GM21447 (cell line): Measurements from ENCODE around the gene ATP9B.
"Not testable (repeated sequence)": the region's sequence is repeated elsewhere in the genome, so short reads cannot be mapped to it uniquely, and the experiment has no call there.

Source experiments
- ATAC-seq: cut with Tn5 transposase; IDR thresholded peaks from one replicate; pipeline ENCODE4 v1.9.1; 2021; ENCODE audit not compliant: unreplicated experiment

The ATP9B gene

DNA sequence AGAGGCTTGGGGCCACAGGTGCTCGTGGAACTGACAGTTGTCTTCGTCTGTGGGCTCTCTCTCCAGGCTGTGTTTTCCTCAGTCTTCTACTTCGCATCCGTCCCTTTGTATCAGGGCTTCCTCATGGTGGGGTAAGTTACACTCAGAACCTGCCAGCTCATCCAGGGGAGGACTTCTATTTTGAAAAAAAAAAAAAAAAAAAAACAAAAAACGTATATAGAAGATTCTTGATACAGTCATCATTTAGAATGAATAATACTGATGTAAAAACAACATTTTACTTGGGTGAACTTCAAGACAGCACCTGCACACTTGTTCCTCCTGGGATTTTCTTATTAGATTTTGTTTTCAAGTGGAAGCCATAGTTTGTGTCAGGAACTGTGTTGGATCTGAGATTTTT is 278.9 kb downstream of the ATP9B start:
- no peak for ATAC-seq

DNA sequence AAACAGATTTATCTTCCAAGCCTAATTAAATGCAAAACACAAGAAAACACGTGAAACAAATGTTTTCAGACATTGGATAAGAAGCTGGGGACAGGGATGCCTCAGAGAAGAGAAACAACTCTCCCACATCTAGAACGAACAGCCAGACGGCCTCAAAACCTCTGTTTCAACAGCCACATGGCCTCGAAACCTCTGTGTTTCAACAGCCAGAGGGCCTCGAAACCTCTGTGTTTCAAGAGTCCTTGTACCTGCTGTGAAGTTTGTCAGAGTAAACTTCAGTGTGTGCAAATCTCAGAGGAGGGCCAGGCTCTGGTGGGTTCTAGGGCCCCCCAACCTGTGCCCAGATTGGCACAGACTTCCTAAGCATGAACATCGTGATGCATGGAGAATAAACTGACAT is 283.2 kb downstream of the ATP9B start:
- no peak for ATAC-seq

DNA sequence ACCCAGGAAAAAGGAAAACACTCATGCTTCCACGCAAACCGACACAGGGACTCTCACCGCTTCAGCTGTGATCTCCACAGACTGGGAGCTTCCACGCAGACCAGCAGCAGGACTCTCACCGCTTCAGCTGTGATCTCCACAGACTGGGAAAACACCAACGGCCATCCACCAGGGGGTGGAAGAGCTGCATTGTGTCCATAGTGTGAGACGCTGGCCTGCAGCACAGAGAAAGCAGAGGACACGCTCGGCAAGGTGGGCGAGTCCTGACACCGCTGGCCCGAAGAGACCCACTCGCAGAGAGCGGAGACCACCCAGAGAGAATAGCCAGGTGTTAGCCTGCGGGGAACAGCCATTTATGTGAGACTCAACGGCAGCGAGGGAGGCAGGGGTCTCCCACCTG is 284.1 kb downstream of the ATP9B start:
- no peak for ATAC-seq

DNA sequence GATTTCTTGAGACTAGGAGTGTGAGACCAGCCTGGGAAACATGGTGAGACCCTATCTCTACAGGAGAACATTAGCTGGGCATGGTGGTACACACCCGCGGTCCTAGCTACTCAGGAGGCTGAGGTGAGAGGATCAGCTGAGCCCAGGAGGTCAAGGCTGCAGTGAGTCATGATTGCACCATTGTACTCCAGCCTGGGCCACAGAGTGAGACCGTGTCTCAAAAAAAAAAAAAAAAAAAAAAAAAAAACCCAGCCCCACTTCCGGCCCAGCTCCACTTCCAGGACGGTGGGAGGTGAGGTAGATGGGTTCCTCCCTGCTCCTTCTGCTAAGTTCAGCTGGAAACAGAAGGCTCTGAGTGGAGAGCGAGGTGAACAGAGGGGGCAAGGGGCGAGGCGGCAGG is 285.2 kb downstream of the ATP9B start:
- no peak for ATAC-seq

DNA sequence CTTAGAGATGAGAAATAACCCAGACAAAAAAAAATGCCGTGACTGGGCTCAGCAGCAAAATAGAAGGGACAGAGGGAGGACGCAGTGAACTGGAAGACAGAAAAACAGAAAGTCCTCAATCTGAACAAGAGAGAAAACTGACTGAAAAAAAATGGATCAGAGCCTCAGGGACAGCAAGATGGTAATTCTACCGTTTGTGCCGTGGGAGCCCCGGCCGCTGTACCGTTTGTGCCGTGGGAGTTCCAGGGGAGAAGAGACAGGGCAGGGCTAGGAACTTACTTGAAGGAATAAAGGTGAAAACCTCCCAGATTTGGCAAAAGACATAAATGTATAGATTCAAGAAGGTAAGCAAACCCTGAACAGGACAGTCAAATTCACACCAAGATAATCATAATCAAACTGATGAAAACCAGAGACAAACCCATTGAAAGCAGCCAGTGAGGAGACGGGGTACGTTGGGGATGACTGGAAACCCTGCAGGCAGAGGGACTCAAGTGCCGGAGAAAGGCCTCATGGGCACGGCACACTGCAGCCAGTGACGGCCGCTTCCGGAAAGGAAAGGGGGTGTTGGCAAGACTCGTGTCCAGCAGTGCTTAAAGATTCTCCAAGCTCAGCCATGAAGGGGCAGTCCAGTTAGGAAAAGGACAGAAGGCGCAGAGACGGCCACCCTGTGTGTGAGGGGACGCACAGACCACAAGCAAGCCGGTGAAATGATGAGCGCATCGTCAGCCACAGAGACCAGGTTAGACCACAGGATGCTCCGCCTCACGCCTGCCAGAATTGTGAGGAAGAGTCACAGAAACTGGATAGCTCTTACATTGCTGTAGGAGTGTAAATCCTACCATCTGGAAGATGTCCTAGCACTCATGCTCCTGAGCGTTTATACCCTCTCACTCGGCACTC is 286.5 kb downstream of the ATP9B start:
- ATAC-seq = peak; percentile 40

DNA sequence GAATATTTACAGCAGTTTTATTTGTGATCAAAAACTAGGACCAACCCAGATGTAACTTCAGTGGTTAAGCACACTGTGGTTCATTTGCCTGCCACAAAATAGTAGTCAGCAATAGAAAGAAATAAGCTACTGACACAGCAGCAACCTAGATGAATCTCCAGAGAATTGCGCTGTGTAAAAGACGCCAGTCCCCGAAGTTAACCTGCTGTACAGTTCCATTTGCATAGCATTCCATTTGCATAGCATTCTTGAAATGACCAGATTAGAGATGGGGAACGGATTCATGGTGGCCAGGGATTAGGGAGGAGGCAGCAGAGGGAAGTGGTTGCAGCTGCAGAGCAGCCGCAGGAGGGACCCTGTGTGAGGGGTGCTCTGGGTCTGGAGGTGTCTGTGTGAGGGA is 287.2 kb downstream of the ATP9B start:
- ATAC-seq = peak; percentile 93

DNA sequence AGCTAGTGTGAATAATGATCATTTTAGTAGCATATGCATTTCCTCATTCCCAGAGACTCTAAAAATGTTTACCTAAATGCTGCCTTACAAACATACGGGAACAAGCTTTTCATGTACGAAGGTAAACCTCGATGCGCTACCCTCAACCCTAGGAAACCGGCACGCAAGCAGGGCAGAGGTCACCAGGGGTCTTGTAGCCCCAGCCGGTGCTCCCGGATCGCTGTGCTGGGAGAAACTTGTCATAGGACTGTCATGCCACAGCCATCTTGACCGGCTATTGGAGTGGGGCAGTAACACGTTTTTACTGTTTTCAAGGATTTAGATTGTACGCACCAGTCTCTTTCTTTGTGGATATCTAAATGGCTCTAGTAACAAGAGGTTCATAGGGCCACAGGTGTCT is 291.7 kb downstream of the ATP9B start:
- ATAC-seq = no peak

DNA sequence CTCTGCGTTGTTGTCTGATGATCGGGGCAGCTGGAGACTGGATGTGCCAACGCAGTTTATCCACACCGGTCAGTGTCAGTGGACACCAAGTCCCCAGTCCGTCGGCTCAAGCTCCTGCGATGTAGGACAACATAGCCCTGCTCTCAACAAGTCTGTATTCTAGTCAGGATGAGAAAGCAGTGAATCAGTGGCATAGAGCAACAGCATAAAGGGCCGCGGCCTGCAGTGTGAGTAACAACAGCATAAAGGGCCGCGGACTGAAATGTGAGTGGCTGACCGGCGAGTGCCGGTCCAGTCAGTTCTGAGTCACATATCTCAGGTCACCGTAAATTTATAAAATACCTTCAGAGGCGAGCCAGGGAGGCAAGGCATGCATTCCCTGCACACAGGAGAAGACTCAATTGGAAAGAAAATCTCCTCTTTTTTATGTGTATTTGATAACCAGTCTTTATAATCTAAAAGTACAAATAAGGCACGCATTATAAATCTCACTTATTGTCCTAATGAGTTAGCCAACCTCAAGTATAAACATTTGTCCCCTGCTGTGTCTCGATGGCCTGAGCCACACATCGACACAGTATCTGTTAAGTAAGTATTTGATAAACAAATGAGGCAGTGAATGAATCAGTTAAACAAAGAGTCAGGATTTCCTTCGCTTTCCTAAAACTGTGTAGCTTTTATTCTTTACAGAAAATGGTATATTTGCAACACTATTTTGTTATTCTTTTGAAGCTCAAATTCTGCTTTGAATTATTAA is 292.8 kb downstream of the ATP9B start:
- ATAC-seq = no peak

DNA sequence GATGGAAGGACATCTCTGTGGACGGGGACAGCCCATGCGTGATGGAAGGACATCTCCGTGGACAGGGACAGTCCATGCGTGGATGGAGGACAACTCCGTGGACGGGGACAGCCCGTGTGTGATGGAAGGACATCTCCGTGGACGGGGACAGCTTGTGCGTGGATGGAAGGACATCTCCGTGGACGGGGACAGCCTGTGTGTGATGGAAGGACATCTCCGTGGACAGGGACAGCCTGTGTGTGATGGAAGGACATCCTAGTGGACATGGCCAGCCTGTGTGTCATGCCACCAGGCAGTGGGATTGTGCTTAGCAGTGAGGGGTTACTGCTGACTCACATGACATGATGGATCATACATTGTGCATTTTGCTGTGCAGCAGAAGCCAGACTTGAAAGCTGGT is 296.5 kb downstream of the ATP9B start:
- ATAC-seq = no peak

DNA sequence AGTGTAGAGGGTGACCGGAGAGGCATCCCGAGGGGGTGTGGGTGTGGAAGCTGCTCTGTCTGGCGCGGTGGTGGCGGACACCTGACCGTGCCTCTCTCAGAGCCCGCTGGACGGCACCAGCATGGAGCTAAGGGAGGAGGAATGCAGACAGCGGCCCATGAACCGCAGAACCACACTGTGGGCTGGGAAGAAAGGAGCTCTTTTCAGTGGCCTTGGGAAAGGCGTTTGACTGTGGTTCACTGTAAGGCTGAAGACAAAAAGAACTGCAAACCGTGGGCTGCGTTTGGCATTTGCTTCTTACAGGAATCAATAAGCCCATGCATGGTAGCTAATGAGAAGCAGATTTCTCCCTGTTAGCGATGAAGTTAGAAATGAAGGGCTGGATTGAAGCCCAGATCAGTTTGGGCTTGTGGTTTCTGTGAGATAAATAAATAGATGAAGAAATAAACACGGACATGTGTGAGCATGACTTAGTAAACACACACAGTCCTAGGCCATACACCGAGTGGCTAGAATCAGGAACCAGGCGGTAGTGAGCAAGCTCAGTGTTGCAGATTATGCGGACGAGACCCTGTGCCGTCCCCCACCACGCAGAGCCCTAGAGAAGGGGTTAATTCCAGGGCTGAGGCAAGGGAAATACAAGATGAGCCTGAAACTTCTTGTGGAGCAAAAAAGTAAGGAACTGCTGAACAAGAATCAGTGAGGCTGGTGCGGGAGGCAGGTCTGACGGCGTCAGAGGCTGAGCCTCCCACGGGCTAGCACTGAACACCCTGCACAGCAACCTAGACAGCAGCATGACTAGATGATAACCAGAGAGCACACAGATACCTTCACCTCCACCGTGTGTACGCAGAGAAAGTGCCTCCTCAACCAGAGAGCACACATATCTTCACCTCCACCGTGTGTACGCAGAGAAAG is 297.2 kb downstream of the ATP9B start:
- no peak for ATAC-seq

DNA sequence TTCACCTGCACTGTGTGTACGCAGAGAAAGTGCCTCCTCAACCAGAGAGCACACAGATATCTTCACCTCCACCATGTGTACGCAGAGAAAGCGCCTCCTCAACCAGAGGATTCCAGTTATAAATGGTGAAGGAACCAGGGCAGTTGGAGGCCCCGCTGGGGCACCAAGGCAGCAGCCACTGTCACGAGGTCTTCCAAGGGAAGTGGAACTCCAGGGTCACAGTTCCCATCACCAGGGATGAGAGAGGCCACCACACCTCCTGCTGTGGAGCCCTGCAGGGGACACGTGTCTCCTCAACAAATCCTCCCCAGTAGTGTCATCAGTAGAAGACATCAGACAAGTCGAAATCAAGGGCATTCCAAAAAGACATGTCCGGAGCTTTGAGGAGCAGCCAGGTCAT is 298.3 kb downstream of the ATP9B start:
- no peak for ATAC-seq

DNA sequence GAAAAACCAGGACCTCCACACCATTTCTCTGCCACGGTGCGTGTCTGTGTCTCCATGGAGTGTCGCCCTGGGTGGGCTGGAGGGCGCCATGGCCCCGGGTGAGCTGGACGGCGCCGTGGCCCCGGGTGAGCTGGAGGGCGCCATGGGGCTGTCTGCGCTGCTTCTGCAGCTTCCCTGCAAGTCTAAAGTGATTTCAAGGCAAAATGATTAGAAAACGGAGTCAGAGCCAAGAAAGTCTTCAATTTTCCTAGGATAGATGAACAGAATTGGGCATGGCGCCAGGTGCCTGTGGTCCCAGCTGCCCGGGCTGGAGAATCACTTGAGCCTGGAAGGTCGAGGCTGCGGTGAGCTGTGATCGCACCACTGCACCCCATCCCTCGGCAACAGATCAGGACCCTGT is 298.8 kb downstream of the ATP9B start:
- no peak for ATAC-seq

DNA sequence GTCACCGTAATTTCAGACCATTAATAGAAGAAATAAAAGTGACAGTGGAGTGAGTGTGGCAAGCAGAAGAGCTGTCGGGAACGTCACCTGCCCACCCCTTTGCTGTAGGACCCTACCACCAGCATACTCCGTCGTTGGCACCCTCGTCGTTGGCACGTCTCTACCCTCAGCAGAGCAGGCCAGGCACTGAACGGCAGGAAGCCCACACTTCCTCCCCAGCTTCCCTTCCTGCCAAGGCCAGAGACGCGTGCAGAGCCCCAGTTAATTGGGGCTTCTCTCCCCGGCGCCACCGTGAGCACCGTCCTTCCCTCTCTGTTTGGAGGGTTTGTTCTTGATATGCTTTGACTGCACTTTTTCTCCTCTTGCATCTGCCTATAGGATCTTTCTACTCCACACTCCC is 299.5 kb downstream of the ATP9B start:
- ATAC-seq = no peak

DNA sequence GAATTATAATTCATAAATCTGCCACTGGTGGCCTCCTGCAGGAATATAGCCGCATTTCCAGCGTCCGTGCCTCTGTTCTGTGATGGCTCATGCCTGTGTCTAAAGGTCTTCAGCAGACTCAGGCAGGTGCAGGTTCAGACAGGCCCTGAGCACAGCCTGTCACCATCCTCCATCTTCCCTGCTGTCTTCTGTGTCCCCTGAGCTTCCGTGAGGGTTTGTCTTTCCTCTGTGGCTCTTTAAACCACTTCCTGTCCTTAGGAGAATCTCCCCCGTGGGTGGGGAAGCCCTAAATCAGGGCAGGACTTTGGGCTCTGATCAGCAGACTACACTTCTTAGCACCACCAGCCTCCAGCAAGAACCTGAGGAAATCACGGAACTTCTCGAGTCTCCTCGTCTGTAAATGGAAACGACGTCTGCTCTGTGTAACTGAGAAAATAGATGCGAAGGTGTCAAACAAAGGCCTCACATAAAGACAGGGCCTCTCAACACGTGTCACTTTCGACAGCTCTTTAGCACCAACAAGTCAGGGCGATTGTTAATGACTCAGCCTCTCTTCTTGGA is 302.4 kb downstream of the ATP9B start:
- no peak for ATAC-seq

DNA sequence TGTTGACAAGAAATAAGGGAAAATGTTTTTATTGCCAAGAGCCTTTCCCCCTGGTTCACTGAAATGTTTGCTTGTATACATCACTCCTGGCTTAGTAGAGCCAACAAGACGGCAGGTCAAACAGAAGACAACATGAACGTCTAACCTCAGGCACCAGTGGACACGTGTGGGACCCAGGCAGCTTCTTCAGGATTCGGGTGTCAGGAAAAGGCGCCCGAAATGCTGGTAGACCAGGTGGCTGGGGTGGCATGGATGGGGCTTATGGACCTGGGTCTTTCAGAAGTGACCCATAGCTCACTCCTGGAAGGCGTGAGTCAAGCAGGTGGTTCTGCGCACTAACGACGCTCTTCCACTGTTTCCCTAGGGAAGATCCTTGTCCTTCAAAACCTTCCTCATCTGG is 303.3 kb downstream of the ATP9B start:
- no peak for ATAC-seq

DNA sequence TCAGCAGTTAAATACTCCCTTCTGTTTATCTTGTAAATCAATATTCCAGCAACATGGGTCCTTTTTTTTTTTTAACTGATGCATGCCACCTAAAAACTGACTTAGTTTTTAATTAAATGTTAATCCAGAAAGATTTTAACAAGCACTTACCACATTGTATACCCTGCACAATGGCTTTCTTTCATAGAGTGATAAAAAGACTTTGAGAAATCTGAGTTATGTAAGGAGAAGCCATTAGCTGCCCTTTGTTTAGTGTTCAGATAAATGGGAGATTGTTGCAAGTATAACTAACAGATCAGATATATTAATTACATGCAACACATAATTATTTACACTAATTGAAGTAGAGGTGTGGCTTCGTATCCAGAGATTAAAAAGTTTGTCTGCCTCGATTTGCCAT is 303.8 kb downstream of the ATP9B start:
- no peak for ATAC-seq

DNA sequence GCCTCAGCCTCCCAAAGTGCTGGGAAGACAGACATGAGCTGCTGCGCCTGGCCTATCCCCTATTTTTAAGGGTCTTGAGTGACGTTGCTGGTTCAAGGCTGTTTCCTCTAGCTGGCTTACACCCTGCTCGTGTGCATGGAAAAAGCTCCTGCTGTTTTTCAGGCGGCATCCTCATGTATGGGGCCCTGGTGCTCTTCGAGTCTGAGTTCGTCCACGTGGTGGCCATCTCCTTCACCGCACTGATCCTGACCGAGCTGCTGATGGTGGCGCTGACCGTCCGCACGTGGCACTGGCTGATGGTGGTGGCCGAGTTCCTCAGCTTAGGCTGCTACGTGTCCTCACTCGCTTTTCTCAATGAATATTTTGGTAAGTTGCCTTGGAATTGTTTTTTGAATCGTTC is 304.5 kb downstream of the ATP9B start:
- ATAC-seq = no peak

DNA sequence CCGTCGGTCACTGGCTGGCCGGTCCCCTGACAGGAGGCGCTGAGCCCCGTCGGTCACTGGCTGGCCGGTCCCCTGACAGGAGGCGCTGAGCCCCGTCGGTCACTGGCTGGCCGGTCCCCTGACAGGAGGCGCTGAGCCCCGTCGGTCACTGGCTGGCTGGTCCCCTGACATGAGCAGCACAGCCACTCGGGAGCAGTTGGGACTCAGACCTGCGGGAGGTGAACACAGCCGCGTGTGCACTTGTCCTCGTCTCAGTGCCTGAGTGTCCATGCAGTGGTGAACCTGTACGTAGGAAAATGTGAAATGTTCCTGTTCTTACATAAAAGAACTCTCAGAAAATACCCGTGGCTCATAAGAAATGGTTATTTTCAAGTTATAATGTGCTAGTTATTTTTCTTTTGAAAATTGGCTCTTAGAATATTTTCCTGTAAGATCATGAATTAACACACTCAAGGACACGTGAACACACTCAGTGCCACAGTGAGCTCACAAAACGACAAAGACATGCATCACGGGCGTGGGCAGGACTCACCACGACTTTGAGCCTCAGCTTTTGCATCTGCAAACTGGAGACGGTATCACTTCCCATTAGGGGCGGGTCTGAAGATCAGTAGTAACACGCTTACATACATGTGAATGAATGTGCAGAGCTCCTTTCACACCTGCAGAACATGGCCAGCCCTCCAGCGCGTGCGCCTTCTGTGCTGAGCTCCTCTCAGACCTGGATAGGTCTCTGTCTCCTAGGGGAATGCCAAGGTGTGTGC is 305.4 kb downstream of the ATP9B start:
- ATAC-seq = peak; percentile 76

DNA sequence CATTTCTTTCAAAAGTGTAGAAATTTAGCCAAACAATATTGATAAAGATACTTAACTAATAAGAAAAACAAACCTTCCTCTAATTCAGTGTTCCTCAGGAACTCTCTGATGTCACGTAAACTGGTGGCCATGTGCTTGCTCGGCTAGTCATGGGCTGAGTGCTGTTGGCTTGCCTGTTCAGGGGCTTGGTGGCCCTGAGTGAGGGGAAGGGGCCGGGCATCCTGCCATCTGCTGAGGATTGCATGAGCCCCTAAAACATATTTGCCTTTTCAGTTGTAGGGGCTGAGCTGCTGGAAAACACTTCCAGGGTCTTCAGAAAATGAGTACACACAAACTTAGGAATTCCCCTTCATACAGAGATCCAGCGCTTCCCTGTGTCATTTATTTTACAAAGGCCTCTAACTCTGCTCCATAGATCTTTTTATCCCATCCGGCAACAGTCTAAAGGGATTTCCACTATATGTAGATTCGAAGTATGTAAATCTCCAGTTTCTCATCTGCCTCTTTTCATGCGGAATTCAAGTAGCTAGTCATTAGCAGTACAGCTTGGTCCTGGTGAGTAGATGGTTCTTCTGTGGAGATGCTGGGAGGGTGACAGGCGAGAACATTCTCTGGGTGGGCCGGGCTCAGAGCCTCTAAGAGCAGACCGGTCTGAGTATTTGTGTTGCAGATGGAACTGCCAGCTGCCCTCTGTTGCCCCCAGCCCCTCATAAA is 306.4 kb downstream of the ATP9B start:
- ATAC-seq = no peak

DNA sequence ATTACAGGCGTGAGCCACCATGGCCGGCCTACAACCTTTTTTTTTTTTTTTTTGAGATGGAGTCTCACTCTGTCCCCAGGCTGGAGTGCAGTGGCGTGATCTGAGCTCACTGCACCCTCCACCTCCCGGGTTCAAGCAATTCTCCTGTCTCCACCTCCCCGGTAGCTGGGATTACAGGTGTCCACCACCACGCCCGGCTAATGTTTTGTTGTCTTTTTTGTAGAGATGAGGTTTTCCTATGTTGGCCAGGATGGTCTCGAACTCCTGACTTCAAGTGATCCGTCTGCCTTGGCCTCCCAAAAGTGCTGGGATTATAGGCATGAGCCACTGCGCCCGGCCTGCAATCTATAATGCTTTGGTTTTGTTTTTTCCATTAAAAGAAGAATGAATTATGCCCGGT is 307.5 kb downstream of the ATP9B start:
- ATAC-seq = not testable (repeated sequence)
